DMS79 treated with DMSO at 0.1 percent for 48 hours (cell line): ENCODE results near the gene LEKR1.
"Not testable (repeated sequence)": the region's sequence is repeated elsewhere in the genome, so short reads cannot be mapped to it uniquely, and the experiment has no call there.

Experiments used
- DNase-seq: peaks from one replicate; lab custom pipeline; 2025; lab: John Stamatoyannopoulos, UW

The LEKR1 gene

GRCh38 chr3:156836701-156837100 lies 10.5 kb downstream of the LEKR1 start:
- DNase-seq: no peak

- DNase-seq: no peak
Observed at GRCh38 chr3:156837115-156837514, 11.0 kb downstream of the LEKR1 start.

DNA sequence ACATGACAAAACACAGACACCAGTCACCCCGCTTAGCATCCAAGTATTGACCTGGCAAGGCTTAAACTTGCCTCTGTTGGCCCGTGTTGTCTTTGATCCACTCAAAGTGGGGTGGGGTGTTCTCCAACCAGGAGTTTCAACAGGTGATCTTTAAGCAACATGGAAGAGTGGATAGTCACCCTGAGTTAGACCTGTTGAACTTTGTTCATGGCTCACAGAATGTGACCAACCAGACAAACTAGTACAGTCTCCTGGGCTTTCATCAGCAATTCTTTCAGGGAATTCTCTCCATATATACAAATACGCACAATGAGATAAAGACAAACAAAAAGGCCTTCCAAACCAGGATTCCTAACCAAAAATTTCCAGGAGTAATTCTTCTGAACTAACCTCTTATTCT lies 11.9 kb downstream of the LEKR1 start:
- no peak for DNase-seq

DNA sequence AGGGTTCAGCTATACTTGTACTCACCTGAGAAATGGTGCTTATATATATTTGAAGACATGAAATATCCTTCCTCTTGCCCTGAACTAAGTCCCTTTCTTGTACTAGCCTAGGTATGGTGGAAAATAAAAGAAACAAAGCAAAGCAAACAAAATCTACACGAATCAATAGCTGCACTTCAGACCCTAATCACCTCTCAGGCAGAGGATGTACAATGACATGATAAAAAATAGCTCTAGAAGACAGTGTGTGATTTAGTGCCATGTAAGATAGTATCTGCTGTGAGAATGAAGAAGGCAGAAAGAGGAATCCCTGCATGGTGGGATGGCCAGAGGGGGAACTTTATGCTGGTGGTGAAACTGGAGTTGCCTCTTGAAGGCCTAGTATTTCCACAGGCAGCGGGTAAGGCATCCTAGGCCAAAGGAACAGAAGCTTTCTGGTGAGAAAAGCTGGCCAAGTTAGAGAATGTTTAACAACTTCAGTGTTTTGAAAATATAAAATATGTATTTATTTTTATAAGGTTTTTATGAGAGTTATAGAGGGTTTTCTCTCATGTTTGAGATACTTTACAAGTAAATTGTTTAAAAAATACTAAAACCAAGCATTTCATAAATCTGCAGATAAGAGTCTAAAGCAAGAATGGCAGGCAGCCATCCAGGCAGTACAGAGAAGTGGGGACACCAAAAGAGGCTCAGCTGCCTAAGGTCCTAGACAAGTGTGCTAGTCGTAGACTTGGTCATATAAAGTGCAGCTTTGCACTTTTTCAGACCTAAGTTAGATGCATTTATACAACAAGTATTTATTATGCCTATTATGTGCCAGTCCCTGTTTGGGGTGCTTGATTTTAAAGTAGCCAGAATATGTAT lies 14.9 kb downstream of the LEKR1 start:
- DNase-seq: no peak

DNA sequence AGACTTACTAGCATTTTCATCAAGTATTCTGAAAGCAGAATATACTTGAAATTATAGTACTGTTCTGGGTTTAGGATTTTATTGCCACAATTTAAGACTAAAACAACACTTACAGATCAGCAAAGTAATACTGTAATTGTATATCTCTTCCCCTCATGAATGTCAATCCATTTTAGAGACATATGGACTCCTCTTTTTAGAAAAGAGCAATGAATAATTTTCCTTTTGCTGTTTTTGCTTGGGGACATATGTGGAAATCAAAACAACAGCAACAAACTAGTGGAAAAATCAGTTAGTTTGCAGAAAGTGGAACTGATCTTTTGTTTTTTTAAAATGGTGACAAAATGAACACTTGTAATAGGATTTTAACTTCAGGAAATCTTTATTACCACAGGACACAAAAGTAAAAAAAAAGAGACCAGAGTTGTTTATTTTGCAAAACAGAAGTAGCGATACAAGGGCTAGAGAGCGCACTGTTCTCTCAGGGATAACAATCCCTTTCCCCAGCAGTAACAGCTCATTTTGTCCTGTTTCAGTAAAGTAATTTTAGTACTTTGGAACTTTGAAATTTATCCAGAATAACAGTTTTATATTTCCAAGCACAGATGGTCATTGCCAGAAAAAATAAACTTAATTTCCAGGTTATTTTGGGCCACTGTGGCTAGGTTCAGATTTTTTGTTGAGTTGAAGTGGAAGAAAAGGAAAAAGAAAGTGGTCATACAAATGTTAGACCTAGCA lies 17.1 kb downstream of the LEKR1 start:
- no peak for DNase-seq

DNA sequence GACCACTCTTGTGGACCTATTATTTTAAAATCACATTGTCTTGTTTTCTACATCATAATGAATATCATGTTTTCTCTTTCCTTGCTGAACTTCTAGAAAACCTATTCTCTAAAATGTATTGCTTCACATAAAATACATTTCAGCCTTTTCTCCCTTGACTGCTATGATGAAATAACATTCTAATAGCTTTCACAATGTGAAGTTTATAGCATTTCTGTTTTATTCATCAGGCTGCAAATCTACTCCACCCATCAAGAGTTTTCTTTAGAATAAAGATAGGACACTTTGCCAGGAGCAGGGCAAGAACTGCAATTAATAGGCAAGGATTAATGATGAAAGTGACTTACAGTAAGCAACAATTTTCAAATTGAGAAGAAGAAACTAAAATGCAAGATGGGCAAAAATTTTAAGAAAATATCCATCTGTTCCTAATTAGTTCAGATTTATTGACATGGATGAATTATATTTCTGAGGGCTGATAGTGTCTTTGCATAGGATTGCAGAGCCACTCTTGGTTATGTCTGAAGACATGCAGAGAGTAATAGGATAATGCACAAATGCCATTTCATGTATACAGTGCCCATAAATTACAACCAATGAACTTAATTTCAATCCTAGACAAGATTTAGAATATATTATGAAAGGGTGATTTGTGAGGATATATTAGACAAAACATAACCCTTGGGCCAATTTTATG lies 21.7 kb downstream of the LEKR1 start:
- DNase-seq: no peak

DNA sequence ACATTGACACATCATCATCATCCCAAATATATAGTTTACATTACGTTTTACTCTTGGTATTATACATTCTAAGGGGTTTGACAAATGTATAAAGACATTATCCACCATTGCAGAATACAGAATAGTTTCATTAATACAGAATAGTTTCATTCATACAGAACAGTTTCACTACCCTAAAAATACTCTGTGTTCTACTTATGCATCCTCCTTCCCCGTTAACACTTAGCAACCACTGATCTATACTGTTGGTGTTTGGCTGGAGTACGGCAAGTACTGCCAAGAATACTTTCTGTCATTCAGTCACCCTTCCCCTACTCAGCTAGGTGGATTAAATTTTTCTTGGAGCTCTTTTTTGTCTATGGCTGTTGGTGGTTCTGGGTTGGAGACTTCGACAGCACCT lies 33.4 kb downstream of the LEKR1 start:
- no peak for DNase-seq

- DNase-seq: no peak
Observed at GRCh38 chr3:156860873-156861272, 34.7 kb downstream of the LEKR1 start.

GRCh38 chr3:156862338-156862737 lies 36.2 kb downstream of the LEKR1 start:
- no peak for DNase-seq

DNA sequence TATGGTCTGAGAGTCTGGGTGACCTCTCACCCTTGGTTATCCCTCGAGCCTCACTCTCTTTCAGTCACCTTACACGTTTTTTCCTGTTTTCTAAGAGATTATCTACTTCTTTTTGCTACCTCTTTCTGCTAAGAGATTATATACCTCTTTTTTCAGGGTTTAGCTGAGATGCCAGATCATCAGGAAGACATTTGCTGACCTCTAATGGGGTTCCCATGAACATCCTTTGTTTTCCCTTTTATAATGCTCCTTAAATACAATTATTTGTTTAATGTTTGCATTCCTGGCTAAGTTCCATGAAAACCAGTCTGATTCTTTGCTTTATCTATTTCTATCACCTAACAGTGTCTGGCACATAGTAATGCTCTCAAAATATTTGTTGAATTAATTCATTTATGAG lies 39.6 kb downstream of the LEKR1 start:
- no peak for DNase-seq

- DNase-seq: no peak
Observed at GRCh38 chr3:156867174-156867573, 41.0 kb downstream of the LEKR1 start.

- no peak for DNase-seq
Observed at GRCh38 chr3:156867920-156868319, 41.8 kb downstream of the LEKR1 start.

DNA sequence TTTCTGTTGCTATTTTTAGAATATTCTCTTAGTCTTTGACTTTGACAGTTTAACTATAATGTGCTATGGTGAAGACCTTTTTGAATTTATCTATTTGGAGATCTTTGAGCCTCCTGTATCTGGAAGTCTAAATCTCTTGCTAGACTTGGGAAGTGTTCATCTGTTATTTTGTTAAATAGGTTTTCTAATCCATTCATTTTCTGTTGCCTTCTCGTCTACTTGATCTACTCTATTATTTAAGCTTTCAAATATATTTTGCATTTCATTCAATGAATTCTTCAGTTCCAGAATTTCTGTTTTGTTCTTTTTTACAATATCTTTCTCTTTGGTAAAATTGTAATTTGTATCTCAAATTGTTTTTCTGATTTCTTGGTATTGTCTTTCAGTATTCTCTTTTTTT lies 47.8 kb downstream of the LEKR1 start:
- no peak for DNase-seq

DNA sequence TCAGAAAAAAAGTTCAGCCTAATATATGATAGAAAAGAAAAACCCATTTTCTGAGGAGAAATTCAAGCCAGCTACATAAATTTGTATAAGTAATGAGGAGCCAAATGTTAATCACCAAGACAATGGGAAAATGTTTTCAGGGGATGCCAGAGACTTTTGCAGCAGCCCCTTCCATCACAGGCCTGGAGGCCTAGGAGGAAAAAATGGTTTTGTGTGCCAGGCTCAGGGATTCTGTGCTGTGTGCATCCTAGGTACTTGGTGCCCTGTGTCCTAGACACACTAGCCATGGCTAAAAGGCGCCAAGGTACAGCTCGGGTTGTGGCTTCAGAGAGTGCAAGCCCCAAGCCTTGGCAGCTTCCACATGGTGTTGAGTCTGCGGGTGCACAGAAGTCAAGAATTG lies 53.3 kb downstream of the LEKR1 start:
- not testable (repeated sequence) for DNase-seq

DNA sequence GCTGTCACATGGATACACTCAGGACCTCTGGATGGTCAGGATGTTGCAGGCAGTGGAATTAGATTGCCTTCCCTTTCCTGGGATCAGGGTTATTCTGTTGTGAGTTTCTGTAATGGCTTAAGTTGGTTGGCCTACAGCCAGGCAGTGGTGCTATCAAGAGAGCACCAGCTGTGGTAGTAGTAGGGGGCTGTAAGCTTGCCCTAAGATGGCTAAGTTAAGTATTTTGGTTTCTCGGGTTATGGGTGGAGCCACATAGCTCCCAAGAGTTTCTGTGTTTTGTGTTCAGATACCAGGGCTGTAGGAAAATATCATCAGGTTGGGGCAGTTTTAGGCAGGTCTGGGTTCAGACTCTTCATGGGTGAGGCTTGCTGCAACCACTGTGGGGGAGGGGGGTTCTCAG lies 59.6 kb downstream of the LEKR1 start:
- no peak for DNase-seq

GRCh38 chr3:156888176-156888575 lies 62.0 kb downstream of the LEKR1 start:
- no peak for DNase-seq

DNA sequence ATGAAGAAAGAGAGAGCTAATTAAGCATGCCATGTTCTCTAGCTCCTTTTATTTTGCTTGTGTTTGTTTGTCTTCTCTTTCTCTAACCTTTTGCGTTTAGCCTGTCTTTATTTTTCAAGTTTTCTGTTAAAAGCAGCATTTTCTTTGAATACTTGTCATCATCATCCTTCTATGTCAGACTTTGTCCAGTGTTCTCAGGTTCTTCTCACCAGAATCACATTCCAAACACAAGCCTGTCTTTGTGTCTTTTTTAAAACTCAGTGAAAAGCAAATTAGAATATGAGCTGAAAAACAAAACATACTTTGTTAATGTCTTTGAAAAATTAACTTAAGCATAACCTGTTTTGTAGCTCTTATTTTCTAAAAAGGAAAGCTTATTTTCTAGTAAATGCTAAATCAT lies 62.4 kb downstream of the LEKR1 start:
- DNase-seq: no peak

DNA sequence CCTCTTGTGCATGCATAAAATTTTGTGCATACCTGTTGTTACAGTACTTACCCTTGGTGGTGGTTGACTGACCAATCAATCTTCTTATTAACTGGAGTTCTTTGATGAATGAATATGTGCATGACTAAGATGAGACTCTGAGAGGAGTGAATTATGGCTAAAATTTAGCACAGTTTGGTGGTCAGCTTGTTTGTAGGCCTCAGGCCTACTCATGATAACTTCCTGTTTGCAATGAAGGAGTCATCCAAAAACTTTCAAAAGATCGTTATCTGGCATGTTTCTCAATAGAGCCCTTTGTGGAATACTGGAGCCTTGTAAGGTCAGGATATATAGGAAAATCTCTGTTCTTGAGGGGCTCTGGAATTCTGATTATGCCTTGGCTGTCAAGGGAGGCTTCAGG lies 66.5 kb downstream of the LEKR1 start:
- DNase-seq: no peak

GRCh38 chr3:156895374-156895773 lies 69.2 kb downstream of the LEKR1 start:
- not testable (repeated sequence) for DNase-seq

DNA sequence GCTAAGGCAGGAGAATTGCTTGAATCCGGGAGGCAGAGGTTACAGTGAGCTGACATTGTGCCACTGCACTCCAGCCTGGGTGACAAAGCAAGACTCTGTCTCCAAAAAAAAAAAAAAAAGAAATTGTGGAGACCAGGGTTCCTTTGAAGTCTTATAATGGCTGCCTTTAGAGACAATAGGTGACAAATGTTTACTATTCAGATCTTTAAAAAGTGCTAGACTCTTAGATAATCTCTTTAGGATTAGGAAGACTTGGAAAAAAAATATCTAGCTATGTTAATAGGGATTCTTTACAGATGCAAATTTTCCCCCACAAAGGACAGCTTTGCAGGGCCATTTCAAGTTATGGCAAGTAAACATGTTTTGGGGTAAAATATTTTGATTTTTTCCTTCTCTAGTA lies 71.7 kb downstream of the LEKR1 start:
- DNase-seq: not testable (repeated sequence)

- no peak for DNase-seq
Observed at GRCh38 chr3:156898296-156898880, 72.2 kb downstream of the LEKR1 start.

DNA sequence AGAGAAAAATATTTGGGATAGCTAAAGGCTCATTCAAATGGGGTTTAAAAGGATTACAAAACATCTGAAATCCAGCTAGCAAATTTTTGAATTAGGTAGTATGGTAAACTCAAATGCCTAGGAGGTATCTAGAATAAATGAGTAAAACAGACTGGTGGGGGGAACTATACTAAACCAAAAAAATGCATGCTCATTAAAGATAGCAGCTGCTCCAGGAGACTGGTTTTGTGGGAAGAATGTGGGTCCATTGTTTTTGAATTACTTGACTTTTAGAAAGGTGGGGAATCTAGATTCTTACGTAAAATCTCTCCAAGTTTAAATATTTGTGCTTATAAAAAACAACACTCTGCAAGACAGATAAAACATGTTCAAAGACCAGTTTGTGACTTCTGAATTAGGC lies 73.8 kb downstream of the LEKR1 start:
- DNase-seq: no peak
